Measurements from ENCODE around the gene ALK.

DNA sequence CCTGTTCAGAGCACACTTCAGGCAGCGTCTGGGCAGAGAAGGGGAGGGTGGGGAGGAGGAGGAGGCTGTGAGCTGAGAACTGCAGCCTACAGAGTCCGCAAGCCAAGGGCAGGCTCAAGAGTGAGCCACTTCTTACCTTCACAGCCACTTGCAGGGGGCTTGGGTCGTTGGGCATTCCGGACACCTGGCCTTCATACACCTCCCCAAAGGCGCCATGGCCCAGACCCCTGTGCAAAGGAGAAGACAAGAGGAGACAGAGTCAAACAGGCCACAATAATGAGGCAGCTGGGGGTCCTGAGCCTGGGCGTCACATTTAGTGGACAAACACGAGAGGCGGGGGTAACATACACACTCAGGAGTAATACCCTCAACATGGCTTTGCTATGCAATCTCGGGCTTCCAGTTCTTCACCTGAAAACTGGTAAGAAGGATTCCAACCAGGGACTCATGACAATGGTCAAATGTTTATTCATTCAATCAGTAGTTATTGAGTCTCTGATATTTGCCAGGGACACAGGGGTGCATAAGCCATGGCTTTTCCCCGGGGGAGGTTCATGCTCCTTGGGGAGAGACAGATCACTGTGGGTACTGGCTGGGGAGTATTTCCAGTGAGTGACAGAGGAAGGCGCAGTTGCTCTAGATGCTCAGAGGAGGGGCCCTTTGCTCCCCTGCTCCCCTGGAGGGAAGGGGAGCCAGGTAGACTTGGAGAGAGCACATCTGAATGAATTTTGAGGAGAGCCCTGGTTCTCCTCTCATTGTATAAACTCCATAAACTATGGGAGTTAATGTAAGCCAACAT is 698.8 kb downstream of the ALK start:
- TF ChIP-seq POLR2A (IDR thresholded peaks at IDR 0.05; ENCODE audit: low read length) (no peak), GATA1 (IDR thresholded peaks at IDR 0.05; ENCODE audit: low read depth, low read length) (no peak)
